Measurements from ENCODE around the gene RSPO4. TPM values are rescaled to one million over a fixed set of nuclear protein-coding genes. Genes with fewer than 3 reads are reported as not detected.

Gene RSPO4
- total and polyA plus RNA-seq, 2 of the 13 experiments (the other 11 are each of a cell fraction or from before 2014, with no cell fraction given): not detected

DNA sequence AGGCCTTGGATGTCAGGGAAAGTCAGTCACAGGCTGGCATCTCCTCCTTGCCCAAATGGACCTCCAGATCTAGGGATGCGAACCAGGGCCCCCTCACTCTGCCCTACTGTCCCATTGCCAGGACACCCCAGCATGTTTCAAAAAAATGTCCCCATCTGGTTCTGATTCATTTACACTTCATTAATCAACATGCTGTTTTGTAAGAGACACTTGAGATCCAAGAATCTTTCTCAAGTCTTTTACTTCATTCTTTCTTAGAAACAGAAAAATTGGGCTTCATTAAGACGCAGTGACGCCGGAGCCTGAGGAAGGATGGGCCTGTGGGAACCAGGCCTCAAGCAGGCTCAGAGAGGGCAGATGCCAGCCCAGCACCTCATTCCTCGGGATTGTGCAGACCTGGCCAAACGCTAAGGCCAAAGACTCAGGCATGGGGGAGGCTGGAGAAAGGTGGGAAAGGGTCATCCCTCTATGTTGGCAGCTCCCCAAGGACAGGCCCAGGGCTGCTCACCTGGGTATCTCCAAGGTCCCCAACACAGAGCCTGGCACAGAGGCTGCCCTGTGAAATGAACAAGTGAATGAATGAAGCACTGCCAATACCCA is 3.8 kb downstream of the RSPO4 start:
- WGBS (ENCODE audit: low lambda C conversion rate): 1% methylated on average over 6 of the region's 6 CpGs
- TF ChIP-seq NFYB (CRISPR knock-in tag; IDR thresholded peaks at IDR 0.05) (no peak), ZHX1 (CRISPR knock-in tag; IDR thresholded peaks at IDR 0.05; ENCODE audit: low read depth) (no peak), ZNF276 (CRISPR knock-in tag; IDR thresholded peaks at IDR 0.05; ENCODE audit: low read depth) (no peak), JUNB (CRISPR knock-in tag; IDR thresholded peaks at IDR 0.05; ENCODE audit: borderline replicate concordance) (no peak)
- Histone ChIP-seq H2AFZ (ENCODE audit: low read length) (no peak overlapping the region), H3K9ac (ENCODE audit: insufficient read depth, low read depth, low read length) (no peak overlapping the region), H3K4me3 (replicated peaks in 1 of 3; ENCODE audit: insufficient read depth in 1 of 3, low read depth in 2 of 3, low read length in 3 of 3) (no peak overlapping the region), H3K9me3 (ENCODE audit: low read length) (no peaks in the 10 kb centered on the region), H3K79me2 (ENCODE audit: insufficient read depth, low read length) (no peaks in the 10 kb centered on the region), H3K4me2 (ENCODE audit: low read depth, low read length) (no peak overlapping the region), H4K20me1 (ENCODE audit: insufficient read depth, low read length) (no peaks in the 10 kb centered on the region), H3K4me1 (ENCODE audit: insufficient read depth, low read length) (no peaks in the 10 kb centered on the region), H3K27ac (ENCODE audit: extremely low read length, insufficient read depth, low read length) (no peak overlapping the region), H3K27me3 (ENCODE audit: control insufficient read depth in 1 of 2, insufficient read depth in 2 of 2, low read length in 2 of 2) (peaks cover 7 to 25% of the 10 kb centered on the region in 2 experiments; a peak in 3 of 5 replicates), H3K36me3 (replicated peaks in 1 of 2; ENCODE audit: control insufficient read depth in 1 of 2, insufficient read depth in 2 of 2, low read length in 2 of 2) (no peaks in the 10 kb centered on the region)
- ChIA-PET POLR2A (no interaction called here), CTCF (ENCODE audit: low intra/inter-chr PET ratio, low total read pairs) (no interaction called here)
- no peak for DNase-seq (ENCODE audit: low spot score)
- intact Hi-C loops (cut with micrococcal nuclease; ENCODE audit: unreplicated experiment) (no loop called here), in situ Hi-C loops (cut with HindIII; ENCODE audit: extremely low pct_ligation_motif_present, low pct_unique_long_range_greater_than_20kb) (no loop called here)
- FAIRE-seq: no peak
- BruUV-seq (replicated peaks): no TSS peak
- ATAC-seq: no peak
